AG20443 (cell line): Measurements from ENCODE around the gene SH3GL1.
"Not testable (repeated sequence)": the region's sequence is repeated elsewhere in the genome, so short reads cannot be mapped to it uniquely, and the experiment has no call there.

Experiments used
- DNase-seq: peaks from one replicate; pipeline ENCODE4 v3.0.0; 2012; ENCODE audit warnings: low spot score, mixed read lengths

Gene SH3GL1

DNA sequence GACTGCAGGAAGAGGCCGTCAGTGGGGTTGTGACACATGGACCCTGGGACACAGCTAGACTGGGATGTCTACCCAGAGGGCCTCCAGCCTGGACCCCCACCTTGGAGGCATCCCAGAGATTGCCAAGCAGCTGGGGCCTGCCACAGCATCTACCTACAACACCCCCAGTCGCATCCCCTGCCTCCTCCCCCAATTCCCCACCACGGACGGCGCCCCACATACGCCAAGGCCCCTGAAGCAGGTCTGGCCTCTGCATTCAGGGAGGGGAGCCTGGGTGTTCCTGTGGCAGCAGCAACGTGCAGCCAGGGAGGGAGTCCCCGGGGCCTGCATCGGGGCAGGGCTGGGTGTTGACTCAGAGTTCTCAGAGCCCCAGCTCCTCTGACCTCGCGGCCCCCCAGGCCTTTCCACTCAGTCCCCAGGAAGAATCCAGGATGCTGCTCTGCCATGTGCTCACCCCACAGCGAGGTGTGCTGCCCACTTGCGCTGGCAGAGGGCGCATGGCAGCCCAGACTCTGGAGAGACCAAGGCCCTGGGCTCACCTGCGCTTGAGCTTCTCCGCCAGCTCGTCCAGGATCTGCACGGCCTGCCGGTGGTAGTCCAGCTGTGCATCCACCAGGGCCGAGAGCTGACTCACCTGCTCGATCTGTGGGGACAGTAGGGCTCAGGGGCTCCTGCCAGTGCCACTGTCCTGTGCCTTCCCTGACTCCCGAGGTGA, 37.4 kb downstream of the SH3GL1 start:
- no peak for DNase-seq

- no peak for DNase-seq
Measured at GRCh38 chr19:4362101-4362828, 38.1 kb downstream of the SH3GL1 start.

- DNase-seq = no peak
Measured at GRCh38 chr19:4361152-4362046, 38.9 kb downstream of the SH3GL1 start.

- DNase-seq = no peak
Measured at GRCh38 chr19:4360641-4361151, 39.7 kb downstream of the SH3GL1 start.

- no peak for DNase-seq
Measured at GRCh38 chr19:4360081-4360569, 40.2 kb downstream of the SH3GL1 start.

DNA sequence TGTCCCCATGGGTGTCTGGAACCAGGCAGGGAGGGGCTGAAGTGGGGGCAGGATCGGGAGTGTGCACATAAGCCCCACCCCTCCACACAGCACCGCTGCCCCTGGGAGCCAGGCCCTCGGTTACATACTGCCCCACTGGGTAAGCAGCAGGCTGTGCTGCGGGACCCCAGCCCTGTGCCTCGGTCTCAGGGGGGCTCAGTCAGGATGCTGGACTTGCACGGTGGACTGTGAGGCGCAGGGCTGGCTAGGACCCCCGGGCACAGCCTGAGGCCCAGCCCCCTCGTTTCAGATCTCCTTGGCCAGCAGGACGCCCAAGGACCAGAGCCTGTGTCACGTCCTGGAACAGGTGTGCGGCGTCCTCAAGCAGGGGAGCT, 40.7 kb downstream of the SH3GL1 start:
- DNase-seq = no peak

DNA sequence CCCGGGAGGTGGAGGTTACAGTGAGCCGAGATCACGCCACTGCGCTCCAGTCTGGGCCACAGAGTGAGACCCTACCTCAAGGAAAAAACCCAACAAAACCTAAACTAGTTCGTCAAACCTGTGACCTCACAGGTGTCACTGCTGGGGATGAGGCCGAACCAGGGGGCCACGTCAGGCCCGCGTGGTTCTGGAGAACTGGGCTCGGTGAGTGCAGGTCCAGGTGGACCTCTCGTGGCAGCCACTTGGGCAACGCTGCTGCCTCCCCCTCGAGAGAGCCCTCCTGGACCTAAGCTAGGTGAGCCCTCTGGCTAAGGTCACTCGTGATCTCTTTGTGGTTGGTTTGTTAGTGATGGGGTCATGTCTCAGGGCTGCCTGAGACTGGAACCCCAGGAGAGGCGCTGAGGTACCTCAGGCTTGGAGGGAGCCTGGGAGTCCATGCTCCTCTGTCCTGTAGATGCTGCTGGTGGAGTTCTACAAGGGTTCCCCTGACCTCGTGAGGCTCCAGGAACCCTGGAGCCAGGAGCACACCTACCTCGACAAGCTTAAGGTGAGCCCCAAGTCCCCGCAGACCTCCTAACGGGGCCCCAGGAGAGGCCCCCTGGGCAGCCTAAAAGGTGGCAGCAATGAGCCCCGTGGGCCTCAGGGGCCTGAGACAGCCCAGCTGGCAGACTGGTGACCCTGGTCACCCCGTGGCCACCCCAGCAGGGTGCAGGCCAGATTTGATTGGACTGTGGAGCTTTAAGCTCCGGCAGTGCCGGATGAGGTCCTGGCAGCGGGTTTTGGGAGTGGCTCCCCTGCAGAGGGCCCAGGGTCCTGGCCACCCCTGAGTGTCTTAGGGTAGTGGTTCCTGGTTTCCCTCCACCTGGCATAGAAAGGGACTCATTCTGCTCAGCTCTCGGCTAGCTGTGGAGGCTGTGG, 41.4 kb downstream of the SH3GL1 start:
- no peak for DNase-seq

DNA sequence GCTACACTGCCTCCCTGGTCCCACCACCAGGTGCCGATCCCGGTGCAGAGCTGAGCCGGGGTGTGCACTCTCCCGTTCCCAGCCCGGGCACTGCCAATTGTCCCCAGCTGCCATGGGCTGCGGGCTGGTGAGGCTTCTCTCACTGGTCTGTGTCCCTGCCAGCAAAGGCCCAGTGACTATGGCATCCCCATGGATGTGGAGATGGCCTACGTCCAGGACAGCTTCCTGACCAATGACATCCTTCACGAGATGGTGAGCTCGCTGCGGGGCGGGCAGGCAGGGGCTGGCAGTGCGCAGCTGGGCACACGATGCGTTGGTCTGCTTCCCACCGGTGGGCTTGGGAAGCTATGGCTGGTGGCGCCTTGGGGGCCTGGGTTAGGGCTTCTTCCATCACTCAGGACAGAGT, 42.4 kb downstream of the SH3GL1 start:
- DNase-seq = no peak

DNA sequence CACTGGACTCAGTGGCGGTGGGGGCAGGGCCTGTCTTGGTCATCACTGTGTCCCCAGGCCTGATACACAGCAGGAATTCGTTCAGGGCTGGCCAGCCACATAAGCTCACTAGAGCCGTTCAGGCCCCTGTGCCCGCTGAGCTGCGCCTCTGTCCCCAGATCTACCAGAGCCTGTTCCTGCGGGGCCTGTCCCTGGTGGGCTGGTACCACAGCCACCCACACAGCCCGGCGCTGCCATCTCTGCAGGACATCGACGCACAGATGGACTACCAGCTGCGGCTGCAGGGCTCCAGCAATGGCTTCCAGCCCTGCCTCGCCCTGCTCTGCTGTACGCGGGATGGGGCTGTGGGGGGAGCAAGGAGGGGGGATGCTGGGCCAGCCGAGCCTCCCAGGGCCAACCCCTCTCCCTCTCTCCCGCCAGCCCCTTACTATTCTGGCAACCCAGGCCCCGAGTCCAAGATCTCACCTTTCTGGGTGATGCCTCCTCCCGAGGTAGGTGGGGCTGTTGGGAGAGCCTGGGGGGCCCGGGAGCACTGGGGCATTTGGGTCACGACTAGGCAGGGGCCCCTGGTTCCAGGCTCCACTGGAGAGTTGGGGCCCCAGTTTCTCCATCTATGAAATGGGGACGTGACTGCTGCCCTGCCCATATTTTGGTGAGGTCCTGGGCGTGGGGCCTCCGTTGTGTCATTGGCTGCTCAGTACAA, 43.1 kb downstream of the SH3GL1 start:
- no peak for DNase-seq

DNA sequence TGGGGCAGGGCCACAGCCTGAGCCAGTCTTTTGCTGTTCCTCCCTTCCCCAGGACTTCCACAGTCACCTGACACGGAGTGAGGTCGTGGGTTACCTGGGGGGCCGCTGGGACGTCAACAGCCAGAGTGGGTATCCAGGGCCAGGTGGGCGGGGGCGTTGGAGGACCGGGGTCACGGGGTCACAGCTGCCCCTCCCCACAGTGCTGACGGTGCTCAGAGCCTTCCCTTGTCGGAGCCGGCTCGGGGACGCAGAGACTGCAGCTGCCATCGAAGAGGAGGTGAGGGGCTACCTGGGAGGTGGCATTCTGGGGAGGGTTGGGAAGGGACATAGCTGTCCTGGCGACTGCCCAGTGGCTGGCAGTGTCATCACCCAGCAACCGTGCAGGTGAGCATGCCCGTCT, 45.5 kb downstream of the SH3GL1 start:
- no peak for DNase-seq

- DNase-seq = no peak
Measured at GRCh38 chr19:4354282-4354681, 46.1 kb downstream of the SH3GL1 start.

DNA sequence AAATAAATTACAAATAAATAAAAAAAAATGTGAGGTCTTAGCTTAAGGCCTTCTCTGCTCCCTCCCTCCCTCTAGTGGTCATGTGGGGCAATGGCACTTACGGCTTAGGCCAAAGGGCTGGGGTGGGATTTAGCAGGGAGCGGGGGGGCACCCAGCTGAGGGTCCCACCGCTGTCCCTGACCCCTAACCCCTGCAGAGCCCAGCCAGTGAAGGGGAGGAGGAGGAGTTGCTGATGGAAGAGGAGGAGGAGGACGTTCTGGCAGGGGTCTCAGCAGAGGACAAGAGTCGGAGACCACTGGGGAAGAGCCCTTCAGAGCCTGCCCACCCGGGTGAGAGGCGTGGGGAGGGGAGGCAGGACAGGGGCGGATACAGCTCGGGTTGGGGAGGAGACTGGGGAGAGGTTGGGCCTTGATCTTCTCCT, 47.6 kb downstream of the SH3GL1 start:
- peak; percentile 72 for DNase-seq

- DNase-seq = no peak
Measured at GRCh38 chr19:4350726-4351125, 49.6 kb downstream of the SH3GL1 start.

DNA sequence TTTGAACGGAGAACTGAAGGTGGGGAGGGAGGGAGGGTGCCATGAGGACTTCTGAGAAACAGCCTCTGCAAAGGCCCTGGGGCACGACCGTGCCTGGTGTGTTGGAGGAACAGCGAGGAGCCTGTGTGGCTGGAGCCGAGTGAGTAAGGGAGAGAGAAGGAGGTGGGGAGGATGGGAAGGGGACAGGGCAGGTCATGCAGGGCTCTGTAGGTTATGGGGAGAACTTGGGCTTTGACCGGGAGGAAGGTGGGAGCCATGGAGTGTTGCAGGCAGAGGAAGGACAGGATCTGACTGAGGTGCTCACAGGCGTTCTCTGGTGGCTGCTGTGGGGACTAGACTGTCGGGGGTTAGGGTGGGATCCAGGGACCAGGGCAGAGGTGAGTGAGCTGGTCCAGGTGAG, 50.2 kb downstream of the SH3GL1 start:
- no peak for DNase-seq

GRCh38 chr19:4349225-4349624, 51.1 kb downstream of the SH3GL1 start:
- DNase-seq = not testable (repeated sequence)

DNA sequence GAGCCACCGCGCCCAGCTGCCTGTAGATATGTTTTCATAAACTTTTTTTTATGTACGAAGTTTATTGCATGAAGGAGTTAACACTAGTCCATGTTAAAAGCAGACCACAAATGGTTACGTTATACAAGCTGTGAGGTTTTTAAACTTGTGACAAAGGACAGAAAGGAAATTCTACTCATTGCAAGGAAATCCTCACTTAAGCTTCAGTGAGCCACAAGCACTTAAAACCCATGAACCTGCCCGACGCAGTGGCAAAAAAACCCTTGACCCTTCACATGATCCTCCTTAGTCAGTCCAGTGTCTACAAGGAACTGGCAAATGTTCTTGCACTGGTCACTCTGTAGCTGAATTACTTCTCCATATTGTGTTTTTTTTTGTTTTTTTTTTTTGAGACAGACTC, 52.8 kb downstream of the SH3GL1 start:
- DNase-seq = no peak

GRCh38 chr19:4346020-4346383, 54.3 kb downstream of the SH3GL1 start:
- DNase-seq = no peak

- no peak for DNase-seq
Measured at GRCh38 chr19:4345342-4346019, 54.9 kb downstream of the SH3GL1 start.

- peak; percentile 92 for DNase-seq
Measured at GRCh38 chr19:4343370-4344307, 56.7 kb downstream of the SH3GL1 start, which contains the start of gene MPND. TSS of gene MPND (plus strand) at chr19:4343562. CDS start at chr19:4343594, 32 bp downstream.
